DMS79 (cell line): Measurements from ENCODE around the gene TMEM38B.
"Not testable (repeated sequence)": the region's sequence is repeated elsewhere in the genome, so short reads cannot be mapped to it uniquely, and the experiment has no call there.

Experiments
- DNase-seq: peaks from one replicate; lab custom pipeline; 2025; lab: John Stamatoyannopoulos, UW

TMEM38B gene

DNA sequence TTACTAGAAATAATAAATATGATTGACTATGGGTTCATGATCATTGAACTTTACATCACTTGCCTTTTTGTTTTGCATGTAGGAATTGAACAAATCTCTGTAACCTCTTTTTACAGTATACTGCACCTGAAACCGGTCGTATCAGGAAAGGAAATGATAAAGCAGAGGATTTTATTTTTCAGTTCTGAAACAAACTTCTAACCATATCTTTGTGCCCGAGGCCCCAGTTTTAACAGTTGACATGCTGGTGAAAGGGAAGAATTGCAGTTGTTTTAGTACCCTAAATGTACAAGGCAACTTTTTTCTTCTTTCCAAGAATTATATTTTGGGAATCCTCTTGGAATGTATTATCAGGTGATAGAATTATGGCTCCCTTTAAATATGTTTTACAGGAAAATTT is 27.8 kb downstream of the TMEM38B start:
- no peak for DNase-seq

DNA sequence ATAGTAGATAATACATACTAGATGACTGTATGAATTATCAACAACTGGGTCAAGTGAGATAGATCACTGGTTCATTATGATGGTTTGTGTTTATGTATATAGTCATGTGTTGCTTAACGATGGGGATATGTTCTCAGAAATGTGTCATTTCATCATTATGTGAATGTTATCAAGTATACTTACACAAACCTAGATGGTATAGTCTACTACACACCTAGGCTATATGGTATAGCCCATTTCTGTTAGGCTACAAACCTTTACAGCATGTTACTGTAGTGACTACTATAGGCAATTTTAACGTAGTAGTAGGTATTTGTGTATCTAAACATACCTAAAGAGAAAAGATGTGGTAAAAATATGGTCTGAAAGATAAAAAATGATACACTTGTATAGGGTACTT is 31.0 kb downstream of the TMEM38B start:
- no peak for DNase-seq

DNA sequence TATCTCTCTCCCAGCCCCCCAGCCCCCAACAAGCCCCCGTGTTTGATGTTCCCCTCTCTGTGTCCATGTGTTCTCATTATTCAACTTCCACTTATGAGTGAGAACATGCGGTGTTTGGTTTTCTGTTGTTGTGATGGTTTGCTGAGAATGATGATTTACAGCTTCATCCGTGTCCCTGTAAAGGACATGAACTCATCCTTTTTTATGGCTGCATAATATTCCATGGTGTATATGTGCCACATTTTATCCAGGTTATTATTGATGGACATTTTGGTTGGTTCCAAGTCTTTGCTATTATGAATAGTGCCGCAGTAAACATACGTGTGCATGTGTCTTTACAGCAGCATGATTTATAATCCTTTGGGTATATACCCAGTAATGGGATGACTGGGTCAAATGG is 33.9 kb downstream of the TMEM38B start:
- not testable (repeated sequence) for DNase-seq

DNA sequence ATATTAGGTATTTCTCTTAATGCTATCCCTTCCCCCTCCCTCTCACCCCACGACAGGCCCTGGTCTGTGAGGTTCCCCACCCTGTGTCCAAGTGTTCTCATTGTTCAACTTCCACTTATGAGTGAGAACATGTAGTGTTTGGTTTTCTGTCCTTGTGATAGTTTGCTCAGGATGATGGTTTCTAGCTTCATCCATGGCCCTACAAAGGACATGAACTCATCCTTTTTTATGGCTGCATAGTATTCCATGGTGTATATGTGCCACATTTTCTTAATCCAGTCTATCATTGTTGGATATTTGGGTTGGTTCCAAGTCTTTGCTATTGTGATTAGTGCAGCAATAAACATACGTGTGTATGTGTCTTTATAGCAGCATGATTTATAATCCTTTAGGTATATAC is 37.1 kb downstream of the TMEM38B start:
- not testable (repeated sequence) for DNase-seq

DNA sequence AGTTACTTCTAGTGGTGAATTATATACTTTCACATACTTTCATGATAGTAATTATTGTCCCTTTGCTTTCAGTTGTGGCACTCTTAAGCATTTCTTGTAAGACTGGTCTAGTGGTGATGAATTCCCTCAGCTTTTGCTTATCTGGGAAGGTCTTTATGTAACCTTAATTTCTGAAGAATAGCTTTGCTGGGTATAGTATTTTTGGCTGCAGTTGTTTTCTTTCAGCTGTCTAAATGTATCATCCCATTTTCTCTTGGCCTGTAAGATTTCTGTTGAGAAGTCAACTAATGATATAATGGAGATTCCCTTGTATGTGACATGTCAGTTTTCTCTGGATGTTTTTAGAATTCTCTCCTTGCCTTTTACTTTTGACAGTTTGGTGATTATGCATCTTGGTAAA is 41.0 kb downstream of the TMEM38B start:
- DNase-seq, result no peak

DNA sequence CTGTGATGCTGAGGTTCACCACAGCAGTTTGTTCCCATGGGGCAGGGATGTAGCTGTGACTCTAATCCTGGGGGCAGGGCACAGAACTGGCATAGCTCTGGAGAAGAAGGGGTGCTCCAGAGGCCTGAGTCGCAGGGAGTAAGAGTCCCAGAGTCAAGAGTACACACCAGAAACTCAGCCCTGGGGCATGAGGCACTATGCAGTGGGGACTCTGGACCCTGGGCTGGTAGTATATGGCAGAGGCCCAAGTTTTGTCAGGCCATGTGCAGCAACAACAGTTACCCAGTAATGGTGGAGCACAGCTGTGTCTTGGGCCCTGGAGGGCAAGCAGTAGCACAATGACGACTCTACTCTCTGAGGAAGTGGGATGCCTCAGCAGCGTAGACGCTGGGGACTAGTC is 42.9 kb downstream of the TMEM38B start:
- no peak for DNase-seq

DNA sequence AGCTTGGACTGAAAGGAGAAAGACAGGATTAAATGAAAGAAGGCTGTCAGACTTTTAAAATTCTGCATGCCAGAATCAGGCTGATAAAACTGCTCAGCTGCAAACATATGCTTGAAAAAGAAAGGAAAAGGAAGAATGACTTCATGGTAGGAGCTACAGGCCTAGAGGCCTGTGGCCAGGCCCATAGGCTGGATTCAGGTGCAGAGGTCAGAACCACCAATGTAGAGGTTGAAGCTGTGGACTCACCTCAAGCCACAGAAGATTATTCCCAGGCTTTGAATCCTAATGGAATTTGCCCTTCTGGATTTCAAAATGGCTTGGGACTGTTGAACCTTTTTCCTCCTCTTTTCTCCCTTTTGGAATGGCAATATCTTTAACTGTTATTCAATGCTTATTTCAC is 47.7 kb downstream of the TMEM38B start:
- DNase-seq, result no peak

DNA sequence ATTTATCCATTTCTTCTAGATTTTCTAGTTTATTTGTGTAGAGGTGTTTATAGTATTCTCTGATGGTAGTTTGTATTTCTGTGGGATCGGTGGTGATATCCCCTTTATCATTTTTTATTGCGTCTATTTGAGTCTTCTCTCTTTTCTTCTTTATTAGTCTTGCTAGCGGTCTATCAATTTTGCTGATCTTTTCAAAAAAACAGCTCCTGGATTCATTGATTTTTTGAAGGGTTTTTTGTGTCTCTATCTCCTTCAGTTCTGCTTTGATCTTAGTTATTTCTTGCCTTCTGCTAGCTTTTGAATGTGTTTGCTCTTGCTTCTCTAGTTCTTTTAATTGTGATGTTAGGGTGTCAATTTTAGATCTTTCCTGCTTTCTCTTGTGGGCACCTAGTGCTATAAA is 53.0 kb downstream of the TMEM38B start:
- not testable (repeated sequence) for DNase-seq

DNA sequence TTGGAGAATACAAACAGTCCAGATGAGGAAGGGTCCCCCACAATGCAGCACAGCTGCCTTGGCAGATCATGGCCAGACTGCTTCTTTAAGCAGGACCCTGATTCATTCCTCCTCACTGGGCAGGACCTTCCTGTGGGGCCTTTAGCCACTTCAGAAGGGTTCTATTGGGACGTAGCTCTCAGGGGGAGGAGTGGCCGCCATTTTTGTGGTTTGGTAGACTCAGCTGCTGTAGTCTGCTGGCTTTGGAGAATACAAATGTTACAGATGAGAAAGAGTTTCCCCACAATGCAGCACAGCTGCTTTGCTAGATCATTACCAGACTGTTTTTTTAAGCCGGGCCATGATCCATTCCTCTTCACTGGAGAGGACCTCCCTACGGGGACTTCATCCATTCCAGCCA is 57.4 kb downstream of the TMEM38B start:
- no peak for DNase-seq

DNA sequence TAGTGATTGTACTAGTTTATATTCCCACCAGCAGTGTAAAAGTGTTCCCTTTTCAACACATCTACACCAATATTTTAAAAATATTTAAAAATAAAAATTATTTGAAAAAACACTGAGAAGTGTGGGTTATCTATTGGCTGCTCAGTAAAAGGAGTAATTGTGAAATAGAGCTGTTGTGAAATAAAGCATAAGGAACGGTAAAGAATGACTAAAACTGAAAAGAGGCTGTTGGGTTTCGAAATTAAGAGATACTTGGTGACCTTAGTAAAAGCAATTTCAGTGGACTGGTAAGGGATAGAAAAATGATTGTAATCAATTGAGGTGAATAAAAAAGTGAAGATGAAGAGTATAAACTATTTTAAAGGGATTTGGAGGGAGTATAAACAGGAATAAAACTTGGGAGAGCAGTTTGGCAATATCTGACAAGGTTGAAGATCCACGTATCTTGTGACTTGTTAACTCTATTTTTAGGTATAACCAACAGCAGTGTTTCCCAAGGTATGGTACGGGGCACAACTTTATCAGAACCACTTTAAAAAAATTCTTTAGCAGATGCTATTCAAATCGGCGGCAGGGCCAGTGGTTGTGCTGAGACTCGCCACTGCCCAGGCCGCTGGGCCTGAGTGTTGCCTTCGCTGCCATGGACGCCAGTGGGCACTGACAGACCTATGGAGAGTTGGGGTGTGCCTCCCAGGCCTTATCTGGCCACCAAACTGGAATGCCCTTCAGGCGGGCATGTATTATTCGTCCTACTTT is 63.3 kb downstream of the TMEM38B start:
- DNase-seq, result no peak

DNA sequence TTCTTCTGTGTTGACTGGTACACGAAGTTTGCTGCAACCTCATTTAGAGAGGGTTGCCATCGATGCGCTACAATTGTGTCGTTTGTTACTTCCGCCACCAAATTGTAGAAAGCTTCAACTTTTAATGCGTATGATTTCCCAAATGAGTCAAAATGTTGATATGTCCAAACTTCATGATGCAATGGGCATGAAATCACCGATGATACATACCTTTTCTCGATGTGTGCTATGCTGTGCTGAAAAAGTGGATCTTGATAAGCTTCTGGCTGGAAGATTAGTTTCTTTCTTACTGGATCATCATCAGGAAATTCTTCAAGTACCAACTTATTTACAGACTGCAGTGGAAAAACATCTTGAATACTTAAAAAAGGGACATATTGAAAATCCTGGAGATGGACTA is 65.7 kb downstream of the TMEM38B start:
- DNase-seq, result no peak

DNA sequence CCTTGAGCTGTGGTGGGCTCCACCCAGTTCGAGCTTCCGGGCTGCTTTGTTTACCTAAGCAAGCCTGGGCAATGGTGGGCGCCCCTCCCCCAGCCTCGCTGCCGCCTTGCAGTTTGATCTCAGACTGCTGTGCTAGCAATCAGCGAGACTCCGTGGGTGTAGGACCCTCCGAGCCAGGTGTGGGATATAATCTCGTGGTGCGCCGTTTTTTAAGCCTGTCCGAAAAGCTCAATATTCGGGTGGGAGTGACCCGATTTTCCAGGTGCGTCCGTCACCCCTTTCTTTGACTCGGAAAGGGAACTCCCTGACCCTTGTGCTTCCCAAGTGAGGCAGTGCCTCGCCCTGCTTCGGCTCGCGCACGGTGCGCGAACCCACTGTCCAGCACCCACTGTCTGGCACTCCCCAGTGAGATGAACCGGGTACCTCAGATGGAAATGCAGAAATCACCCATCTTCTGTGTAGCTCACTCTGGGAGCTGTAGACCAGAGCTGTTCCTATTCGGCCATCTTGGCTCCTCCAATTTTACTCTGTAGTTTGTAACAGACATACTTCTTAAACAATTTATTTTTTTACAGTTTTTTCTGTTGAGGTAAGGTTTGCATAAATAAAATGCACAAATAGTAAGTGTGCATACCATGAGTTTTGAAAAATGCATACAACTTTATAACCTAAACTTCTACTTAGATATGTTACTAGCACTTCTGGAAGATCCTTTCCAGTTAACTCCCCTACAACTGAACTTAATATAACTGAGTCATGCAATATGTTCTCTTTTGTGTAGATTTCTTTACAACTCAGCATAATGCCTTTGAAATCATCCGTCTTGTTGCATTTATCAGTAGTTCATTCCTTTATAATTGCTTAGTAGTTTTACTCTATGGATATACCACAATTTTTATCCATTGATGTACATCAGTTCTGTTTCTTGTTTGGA is 88.5 kb downstream of the TMEM38B start:
- DNase-seq, result not testable (repeated sequence)

DNA sequence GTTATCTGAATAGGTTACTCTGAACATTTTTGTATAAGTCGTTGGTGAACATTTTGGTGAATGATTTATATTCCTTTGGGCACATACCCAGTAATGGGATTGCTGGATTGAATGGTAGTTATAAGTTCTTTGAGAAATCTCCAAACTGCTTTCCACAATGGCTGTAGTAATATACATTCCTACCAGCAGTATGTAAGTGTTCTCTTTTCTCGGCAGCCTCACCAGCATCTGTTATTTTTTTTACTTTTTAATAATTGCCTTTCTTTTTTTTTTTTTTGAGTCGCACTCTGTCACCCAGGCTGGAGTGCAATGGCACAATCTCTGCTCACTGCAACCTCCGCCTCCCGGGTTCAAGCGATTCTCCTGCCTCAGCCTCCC is 89.1 kb downstream of the TMEM38B start:
- not testable (repeated sequence) for DNase-seq

DNA sequence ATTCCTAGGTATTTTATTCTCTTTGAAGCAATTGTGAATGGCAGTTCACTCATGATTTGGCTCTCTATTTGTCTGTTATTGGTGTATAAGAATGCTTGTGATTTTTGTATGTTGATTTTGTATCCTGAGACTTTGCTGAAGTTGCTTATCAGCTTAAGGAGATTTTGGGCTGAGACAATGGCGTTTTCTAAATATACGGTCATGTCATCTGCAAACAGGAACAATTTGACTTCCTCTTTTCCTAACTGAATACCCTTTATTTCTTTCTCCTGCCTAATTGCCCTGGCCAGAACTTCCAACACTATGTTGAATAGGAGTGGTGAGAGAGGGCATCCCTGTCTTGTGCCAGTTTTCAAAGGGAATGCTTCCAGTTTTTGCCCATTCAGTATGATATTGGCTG is 92.5 kb downstream of the TMEM38B start:
- not testable (repeated sequence) for DNase-seq

DNA sequence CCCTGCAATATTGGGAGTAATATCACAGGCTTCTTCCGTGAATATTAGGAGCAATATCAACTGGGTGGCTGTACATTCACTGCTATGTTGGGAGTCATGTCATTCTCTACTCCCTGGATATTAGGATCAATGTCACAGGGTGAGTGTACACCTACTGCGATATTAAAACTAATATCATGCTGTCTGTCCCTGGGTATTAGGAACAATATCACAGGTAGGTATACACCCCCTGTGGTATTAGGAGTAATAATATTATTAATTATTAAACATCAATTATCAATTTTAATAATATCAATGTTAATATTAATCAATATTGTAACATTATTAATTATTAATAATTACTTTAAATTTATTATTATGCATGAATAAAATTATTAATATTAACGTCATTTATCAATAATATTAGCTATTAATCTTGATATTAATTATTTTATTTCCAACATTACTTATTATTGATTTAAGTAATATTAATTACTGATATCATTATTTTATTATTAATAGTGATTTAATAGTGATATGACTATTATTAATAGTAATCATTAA is 121.9 kb downstream of the TMEM38B start:
- DNase-seq, result no peak

DNA sequence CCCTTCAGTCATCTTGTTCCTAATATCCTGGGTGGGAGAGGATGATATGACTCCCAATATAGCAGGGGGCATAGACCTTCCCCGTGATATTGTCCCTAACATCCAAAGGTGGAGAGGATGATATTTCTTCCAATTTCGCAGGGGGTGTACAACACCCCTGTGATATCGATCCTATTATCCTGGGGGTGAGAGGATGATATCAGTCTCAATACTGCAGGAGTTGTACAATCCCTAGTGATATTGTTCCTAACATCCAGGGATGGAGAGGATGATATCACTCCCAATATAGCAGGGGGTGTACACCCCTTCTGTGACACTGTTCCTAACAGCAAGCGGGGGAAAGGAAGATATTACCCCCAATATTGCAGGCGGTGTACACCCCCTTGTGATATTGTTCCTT is 122.6 kb downstream of the TMEM38B start:
- no peak for DNase-seq

DNA sequence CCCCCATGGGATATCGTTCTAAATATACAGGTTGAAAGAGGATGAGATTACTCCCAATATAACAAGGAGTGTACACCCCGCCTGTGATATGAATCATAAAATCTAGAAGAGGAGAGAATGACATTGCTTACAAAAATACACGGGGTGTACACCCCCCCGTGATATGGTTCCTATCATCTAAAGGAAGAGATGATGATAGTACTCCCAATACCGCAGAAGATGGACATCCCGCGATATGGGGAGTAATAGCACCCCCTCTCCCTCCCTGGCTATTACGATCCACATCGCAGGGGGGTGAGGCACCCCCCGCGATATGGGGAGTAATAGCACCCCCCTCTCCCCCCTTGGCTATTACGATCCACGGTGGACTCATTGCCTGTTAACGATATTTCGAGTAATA is 124.6 kb downstream of the TMEM38B start:
- DNase-seq, result no peak

DNA sequence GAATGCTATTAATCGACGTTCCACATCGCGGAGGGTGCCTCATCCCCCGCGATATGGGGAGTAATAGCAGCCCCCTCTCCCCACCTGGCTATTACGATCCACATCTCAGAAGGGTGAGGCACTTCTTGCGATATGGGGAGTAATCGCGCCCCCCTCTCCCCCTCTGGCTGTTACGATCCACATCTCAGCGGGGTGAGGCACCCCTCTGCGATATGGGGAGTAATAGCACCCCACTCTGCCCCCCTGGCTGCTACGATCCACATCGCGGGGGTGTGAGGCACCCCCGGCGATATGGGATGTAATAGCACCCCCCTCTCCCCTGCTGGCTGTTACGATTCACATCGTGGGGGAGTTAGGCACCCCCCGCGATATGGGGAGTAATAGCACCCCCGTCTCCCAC is 128.5 kb downstream of the TMEM38B start:
- no peak for DNase-seq
